Globus pallidus (tissue), 1 donor: ENCODE data around the gene IGFBP7.
A peak's percentile ranks its signal among the peaks of the same experiment; 100 is the strongest.

Source experiments
- DNase-seq: peaks from one replicate; pipeline ENCODE4 v3.0.0-alpha.2; 2015; ENCODE audit warnings: low spot score

The IGFBP7 gene

GRCh38 chr4:57129477-57129876, 19.3 kb upstream of the IGFBP7 start:
- DNase-seq: no peak

GRCh38 chr4:57127361-57127760, 17.2 kb upstream of the IGFBP7 start:
- no peak for DNase-seq

GRCh38 chr4:57125996-57126395, 15.8 kb upstream of the IGFBP7 start:
- no peak for DNase-seq

GRCh38 chr4:57124145-57124544, 14.0 kb upstream of the IGFBP7 start:
- DNase-seq: no peak

DNA sequence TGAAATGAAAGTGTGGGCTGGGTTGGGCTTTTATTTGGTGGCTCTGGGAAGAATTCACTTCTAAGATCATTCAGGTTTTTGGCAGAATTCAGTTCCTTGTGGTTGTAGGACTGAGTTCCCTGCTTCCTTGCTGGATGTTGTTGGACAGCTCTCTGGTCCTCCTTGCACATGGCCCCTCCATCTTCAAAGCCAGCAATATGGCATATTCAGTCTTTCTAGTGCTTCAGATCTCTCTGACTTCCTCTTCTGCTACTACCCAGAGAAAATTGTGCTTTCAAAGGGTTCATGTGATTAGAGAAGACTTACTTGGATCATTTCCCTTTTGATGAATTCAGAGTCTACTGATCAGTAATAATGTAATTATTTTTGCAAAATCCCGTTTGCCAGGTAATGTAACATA, 12.8 kb upstream of the IGFBP7 start:
- DNase-seq: no peak

GRCh38 chr4:57119054-57119651, 9.0 kb upstream of the IGFBP7 start:
- peak; percentile 52 for DNase-seq

- no peak for DNase-seq
These were observed 7.3 kb upstream of the IGFBP7 start for GRCh38 chr4:57117491-57117890.

- no peak for DNase-seq
These were observed 6.1 kb upstream of the IGFBP7 start for GRCh38 chr4:57116245-57116644.

DNA sequence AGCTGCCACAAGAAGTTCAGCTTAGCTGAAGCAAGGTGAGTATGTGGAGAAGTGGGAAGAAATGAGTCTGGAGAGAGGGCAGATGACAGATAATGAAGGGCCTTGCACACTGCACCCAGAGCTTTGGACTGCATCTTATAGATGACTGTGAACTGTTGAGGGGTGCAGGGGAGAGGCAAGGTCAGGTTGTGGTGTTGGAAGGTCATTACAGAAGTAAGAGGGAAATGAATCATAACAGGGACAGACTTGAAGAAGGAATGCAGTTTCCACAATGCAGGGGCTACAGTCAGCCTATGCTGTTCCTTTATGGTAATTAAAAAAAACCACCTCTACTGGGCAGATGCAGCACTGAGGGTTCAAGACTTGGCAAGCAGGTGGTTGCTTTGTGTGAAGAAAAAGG, 4.8 kb upstream of the IGFBP7 start:
- no peak for DNase-seq

DNA sequence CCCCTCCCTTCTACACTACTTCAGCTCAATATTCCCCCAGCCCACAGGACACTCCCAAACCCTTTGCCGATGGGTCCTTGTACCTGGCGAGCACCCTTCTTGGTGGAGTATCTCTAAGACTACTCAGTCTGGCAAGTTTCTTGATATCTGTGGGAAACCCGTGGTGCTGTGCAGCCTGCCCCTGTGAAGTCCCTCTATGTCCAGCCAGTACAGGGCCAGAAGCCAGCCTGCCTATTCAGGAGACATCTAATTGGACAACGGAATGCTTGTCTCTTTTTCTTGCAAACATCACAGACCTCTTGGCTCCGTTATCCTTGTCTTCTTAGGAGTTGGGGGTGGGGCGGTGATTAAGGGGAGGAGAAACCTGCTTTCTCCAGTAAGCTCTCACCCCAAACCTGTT, 3.7 kb upstream of the IGFBP7 start:
- no peak for DNase-seq

GRCh38 chr4:57110640-57111511, 691 bp upstream of the IGFBP7 start:
- peak; percentile 66 for DNase-seq

DNA sequence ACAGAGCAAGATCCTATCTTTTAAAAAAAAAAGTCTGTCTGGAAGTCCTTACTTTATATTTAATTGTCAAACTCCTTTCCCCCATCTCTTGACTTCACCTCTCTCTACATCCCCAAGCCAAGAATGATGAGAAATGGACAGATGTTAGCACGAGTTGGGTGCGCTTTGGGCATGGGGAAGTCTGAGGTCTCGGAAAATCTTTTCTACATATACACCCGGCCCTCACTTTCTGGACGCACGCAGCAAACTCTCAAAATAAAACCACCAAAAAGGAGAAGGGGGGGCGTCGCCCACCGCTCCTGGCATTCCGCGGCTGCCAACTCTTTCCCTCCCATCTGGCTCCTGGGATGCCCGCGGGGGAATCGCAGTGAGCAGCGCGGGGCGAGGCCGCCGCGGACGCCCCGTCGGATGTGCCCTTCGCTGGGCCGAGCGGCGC, 756 bp downstream of the IGFBP7 start:
- no peak for DNase-seq

DNA sequence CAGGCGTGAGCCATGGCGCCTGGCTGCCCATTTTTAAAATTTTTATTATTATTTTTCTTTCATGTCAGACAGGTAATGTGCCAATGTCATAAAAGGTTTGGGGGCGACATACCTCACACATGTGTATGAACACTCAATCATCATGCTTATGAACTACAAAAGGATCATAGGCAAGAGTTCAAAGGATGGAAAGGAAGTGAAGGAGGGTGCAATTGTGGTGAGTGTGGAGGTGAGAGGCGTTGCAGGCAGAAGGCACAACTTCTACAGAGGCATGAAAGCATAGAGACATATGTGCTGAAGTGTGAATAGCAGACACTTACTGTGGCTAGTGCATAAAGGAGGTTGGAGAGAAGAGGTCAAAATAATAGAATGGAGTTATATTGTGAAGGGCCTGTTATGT, 4.0 kb downstream of the IGFBP7 start:
- no peak for DNase-seq

DNA sequence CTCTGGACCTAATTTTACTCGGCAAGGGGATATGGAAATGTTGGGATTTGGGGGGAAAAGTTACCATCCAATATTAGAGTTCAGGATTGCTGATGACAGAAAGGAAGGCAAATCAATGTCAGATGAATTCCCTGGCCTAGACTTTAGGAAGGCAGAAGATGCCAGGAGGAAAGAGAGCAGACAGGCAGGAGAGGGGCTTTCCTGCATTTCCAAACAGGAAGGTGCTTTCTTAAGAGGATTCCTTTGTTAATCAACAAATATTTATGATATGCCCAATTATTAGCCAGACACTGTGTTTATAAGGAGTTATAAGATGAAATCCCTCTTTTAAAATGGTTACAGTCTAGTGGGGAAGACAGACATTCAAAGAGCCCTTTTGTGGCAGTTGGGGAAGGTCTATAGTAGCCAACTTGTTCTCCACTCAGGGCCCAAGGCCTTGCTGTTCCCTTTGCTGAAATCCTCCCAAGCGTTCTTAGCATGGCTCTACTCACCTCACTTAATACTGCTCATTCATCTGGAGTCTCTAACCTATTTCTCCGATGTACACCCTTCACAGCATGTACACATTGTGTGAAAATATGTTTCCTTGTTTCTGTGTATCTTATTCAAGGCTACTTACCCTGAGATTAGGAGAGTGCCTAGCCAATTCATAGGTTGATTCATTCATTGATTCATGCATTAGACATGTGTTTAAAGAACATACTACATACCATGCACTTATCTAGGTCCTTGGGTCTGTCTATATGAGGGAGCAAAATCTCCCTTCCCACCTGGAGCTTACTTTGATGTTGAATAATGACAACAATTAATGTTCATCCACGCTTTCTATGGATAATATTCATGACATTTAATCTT, 5.3 kb downstream of the IGFBP7 start:
- no peak for DNase-seq

GRCh38 chr4:57103051-57103450, 7.1 kb downstream of the IGFBP7 start:
- DNase-seq: no peak

- no peak for DNase-seq
These were observed 8.0 kb downstream of the IGFBP7 start for GRCh38 chr4:57102050-57102624.

DNA sequence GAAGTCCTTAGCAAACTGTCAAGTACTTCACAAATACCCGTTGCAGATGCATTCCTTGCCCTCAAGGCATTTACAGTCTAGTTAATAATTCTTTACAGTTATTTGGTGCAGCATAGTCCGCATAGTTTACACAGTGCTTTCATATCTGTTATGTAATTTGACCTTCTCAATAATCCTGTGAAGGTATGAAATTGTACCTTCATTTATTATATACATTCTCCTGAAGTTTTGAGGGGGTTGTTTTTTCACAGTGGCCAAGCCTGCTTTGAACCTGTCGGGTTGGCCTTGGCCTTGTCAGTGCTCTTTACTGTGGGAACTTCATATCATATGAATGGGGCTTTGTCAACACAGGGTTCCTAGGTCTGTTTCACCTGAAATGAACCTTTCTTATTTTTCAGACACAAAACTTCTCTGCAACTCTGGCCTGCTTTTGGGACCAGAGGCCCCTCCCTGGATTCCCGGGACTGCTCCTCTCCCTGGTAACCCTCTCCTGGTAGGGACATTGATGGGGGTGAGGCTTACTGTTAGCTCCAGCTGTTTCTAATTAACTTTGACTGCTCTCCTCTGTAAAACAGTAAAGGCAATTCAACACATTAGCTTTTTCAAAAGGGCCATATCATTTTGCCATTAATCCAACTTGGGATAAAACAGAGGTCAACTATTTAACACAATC, 9.1 kb downstream of the IGFBP7 start:
- no peak for DNase-seq

DNA sequence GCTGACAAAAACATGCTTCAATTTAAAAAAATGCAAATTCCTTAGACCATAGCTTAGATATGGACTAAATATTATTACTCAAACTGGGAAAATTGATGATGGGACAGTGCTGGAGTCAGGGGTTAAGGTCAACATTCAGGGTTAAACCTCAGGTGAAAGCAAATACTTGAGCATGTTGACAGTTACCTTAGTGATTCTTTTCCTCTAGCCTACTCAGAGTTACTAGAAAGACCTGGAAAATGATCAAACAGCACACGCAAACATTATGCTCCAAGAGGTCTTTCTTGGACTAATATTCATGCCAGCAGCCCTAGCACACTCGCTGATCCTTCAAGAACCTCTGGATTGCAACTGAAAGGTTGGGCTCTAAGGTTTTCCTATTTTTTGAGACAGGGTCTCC, 10.8 kb downstream of the IGFBP7 start:
- DNase-seq: no peak

GRCh38 chr4:57098941-57099340, 11.2 kb downstream of the IGFBP7 start:
- no peak for DNase-seq

GRCh38 chr4:57098415-57098814, 11.8 kb downstream of the IGFBP7 start:
- no peak for DNase-seq

DNA sequence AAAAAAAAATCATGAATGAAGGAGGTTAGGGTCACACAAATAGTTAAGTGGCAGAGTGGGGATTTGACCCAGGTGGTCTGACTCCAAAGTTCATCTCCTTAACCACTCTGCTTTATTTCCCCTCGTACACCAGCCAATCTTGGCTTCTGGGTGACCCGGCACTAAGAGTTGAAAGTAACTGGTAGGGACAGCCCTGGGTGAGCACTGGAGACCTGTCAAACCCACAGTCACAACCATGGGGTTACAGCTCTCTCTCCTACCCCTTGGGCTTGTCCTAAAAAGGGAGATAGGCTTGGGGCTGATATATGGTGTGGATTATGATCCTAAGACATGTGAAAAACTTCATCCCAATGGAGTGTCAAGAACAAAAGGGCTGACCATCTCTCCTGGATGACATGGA, 12.5 kb downstream of the IGFBP7 start:
- no peak for DNase-seq

GRCh38 chr4:57095956-57096355, 14.2 kb downstream of the IGFBP7 start:
- no peak for DNase-seq
